Transverse colon (tissue), 4 donors: ENCODE results near the gene DNMBP. TPM values are rescaled to one million over a fixed set of nuclear protein-coding genes. Genes with fewer than 3 reads are reported as not detected.
A peak's percentile ranks its signal among the peaks of the same experiment; 100 is the strongest.

Source experiments
- DNase-seq: peaks from one replicate; pipeline ENCODE4 v3.0.0-alpha.2; 2019
- H3K27ac ChIP-seq, 4 donors: fragments of 200-600 bp; sonication (generic); 2 replicates each; pipeline ENCODE4 v1.5.1; 2016 to 2018; ENCODE audit warnings: inconsistent platforms in 4 of 4
- H3K27me3 ChIP-seq: fragments of 200-600 bp; sonication (generic); 2 replicates; pipeline ENCODE4 v1.5.1; 2017; ENCODE audit warnings: inconsistent platforms
- H3K36me3 ChIP-seq, 4 donors: fragments of 200-600 bp; sonication (generic); 2 replicates each; pipeline ENCODE4 v1.5.1; 2017 to 2019; ENCODE audit warnings: inconsistent platforms in 4 of 4
- H3K4me1 ChIP-seq, 4 donors: fragments of 200-600 bp; sonication (generic); 2 replicates each; pipeline ENCODE4 v1.5.1; 2017 to 2020; ENCODE audit warnings: inconsistent platforms in 4 of 4
- H3K4me3 ChIP-seq, 4 donors: fragments of 200-600 bp; sonication (generic); 1 replicate in 1 of 4; 2 replicates in 3 of 4; pipeline versions ENCODE4 v1.5.1 to v1.6.1; 2017 to 2019; ENCODE audit warnings: inconsistent platforms in 4 of 4
- H3K9me3 ChIP-seq, 2 donors: fragments of 200-600 bp; sonication (generic); 2 replicates each; pipeline ENCODE4 v1.5.1; 2017 to 2019; ENCODE audit warnings: inconsistent platforms in 2 of 2
- CTCF ChIP-seq, 5 experiments: fragments of 200-600 bp in 3 of 5; fragments of 450-650 bp in 2 of 5; sonication (generic) in 3 of 5; IDR thresholded peaks; 1 replicate in 2 of 5; 2 replicates in 3 of 5; pipeline ENCODE4 v1.5.1; 2016 to 2017; ENCODE audit warnings: antibody characterized with exemption in 5 of 5, inconsistent platforms in 3 of 5, mild to moderate bottlenecking in 2 of 5, moderate library complexity in 1 of 5
- EP300 ChIP-seq: sonication (generic); formaldehyde crosslinking; IDR thresholded peaks from one replicate; pipeline ENCODE4 v1.6.1; 2017; ENCODE audit warnings: antibody characterized with exemption, low read depth
- POLR2A ChIP-seq: fragments of 450-650 bp; IDR thresholded peaks from one replicate; pipeline ENCODE4 v1.6.1; 2016; ENCODE audit warnings: antibody characterized with exemption, mild to moderate bottlenecking, moderate library complexity
- POLR2AphosphoS5 ChIP-seq, 3 donors: sonication (generic); formaldehyde crosslinking; IDR thresholded peaks; one replicate each; pipeline ENCODE4 v1.6.1; 2016; ENCODE audit warnings: antibody characterized with exemption in 3 of 3
- WGBS, 2 donors: methylation state at CpG; one replicate each; pipeline ENCODE4 v1.1.5; 2018; ENCODE audit warnings: low coverage in 1 of 2; 5-methylcytosine and 5-hydroxymethylcytosine counted together
- in situ Hi-C, 4 donors: fragments of 200-750 bp; cut with MboI; loops; one replicate each; pipeline versions ENCODE4 v1.15.0 to v1.15.1; 2017; ENCODE audit warnings: low sequenced_read_pairs in 3 of 4, low pct_ligation_motif_present in 1 of 4, low pct_unique_long_range_greater_than_20kb in 1 of 4
- intact Hi-C: fragments of 100-400 bp; cut with DNase I; formaldehyde crosslinking; loops from one replicate; pipeline ENCODE4 v1.15.1; 2023; ENCODE audit warnings: low total_unique reads
- total RNA-seq, 4 donors: library from RNA; depleted of rRNA; stranded (reverse); fragments of >200 nt; gene quantifications; one replicate each; pipeline ENCODE4 v1.1.0, GENCODE V29; 2016

DNMBP gene
- total RNA-seq, 4 donors from 2014 or later, result 38.5 to 68.5 (median 48.0) TPM

GRCh38 chr10:99849536-99849935 is 160.2 kb downstream of the DNMBP start:
- Histone ChIP-seq H3K27me3 (no peaks in the 10 kb centered on the region), H3K36me3 (no peaks in the 10 kb centered on the region), H3K4me3 (no peak overlapping the region), H3K4me1 (peaks cover 3 to 23% (median 6%) of the 10 kb centered on the region in 4 donors), H3K27ac (no peak overlapping the region), H3K9me3 (no peaks in the 10 kb centered on the region)
- in situ Hi-C loops, result loop anchor here in 2 of 4 donors (5.0 kb wide), 1 partner anchor 198 kb away; no protein-coding TSS in a partner anchor
- TF ChIP-seq POLR2A (no peak), CTCF (IDR thresholded peaks at IDR 0.05) (no peak)
- WGBS, 2 donors, result 42 to 60% methylated on average over 1 to 2 of the region's 2 CpGs
- intact Hi-C loops, result no loop called here
- DNase-seq, result no peak

DNA sequence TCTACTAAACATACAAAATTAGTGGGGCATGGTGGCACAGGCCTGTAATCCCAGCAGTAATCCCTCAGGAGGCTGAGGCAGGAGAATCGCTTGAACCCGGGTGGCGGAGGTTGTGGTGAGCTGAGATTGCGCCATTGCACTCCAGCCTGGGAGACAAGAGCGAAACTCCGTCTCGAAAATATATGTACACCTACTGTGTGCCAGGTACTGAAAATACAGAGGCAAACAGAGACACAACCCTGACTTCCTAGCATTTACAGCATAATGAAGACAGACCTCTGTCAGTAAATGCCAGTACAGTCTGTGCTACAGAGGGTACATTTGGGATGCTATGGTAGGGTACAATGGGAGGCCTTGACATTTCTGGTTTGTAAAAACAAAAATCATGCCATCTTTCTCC is 160.7 kb downstream of the DNMBP start:
- H3K9me3 ChIP-seq, result no peaks in the 10 kb centered on the region
- H3K4me3 ChIP-seq, result no peak overlapping the region
- DNase-seq, result no peak
- in situ Hi-C loops, result loop anchor here in 2 of 4 donors (5.0 kb wide), 1 partner anchor 198 kb away; no protein-coding TSS in a partner anchor
- H3K27ac ChIP-seq, result no peak overlapping the region
- no peak for TF ChIP-seq EP300
- no peak for TF ChIP-seq CTCF (IDR thresholded peaks at IDR 0.05)
- TF ChIP-seq POLR2AphosphoS5 (IDR thresholded peaks at IDR 0.05), result no peak
- TF ChIP-seq POLR2A, result no peak
- no peaks in the 10 kb centered on the region for H3K27me3 ChIP-seq
- 93 to 100% methylated on average over 3 to 7 of the region's 7 CpGs for WGBS, 2 donors
- intact Hi-C loops, result no loop called here
- H3K36me3 ChIP-seq, result no peaks in the 10 kb centered on the region
- H3K4me1 ChIP-seq, result peaks cover 3 to 23% (median 6%) of the 10 kb centered on the region in 4 donors

- intact Hi-C loops, result loop anchor here (2.0 kb wide), 1 partner anchor 197 kb away; no protein-coding TSS in a partner anchor
- H3K36me3 ChIP-seq, result no peaks in the 10 kb centered on the region
- DNase-seq, result peak; percentile 79
- in situ Hi-C loops, result loop anchor here in 2 of 4 donors (5.0 kb wide), 1 partner anchor 201 kb away; no protein-coding TSS in a partner anchor
- H3K27ac ChIP-seq, result peak overlapping the region in 2 of 4 donors; percentile 18 to 29
- H3K4me3 ChIP-seq, result peak overlapping the region in 2 of 4 donors; percentile 7 to 33
- H3K9me3 ChIP-seq, result no peaks in the 10 kb centered on the region
- WGBS, 2 donors, result 0 to 8% methylated on average over 7 to 18 of the region's 18 CpGs
- TF ChIP-seq POLR2AphosphoS5 (IDR thresholded peaks at IDR 0.05) (no peak), CTCF (IDR thresholded peaks at IDR 0.05) (peak; percentile 93 to 95 (median 94))
- H3K27me3 ChIP-seq, result no peaks in the 10 kb centered on the region
- peaks cover 3 to 23% (median 6%) of the 10 kb centered on the region in 4 donors for H3K4me1 ChIP-seq
Observed at GRCh38 chr10:99845837-99846382, 163.8 kb downstream of the DNMBP start.

DNA sequence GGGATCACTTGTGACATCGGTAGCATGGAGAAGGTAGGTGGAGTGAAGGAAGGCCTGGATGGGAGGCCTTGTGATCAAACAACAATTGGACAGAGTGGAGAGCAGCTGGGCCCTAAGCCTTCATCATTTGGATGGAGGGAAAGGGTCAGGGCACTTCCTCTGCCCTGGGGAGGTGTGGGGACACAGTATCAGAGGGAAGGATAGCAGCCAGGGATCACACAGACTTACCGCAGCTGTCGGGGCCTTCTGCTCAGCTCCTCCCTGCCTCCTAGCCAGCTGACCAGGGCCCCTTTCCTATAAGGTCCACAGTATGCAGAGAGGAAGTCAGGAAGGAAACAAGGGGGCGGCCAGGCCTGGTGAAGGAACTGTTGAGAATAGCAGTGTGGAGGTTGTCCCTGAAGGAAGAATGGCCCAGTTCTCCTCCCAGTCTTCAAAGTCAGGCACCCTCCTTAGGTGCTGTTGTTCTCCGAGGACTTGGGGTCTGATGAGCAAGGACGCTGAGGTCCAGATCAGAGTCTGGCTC is 165.3 kb downstream of the DNMBP start:
- intact Hi-C loops (no loop called here), in situ Hi-C loops (no loop called here)

More for the DNA sequence above, 165.3 kb downstream of the DNMBP start:
- TF ChIP-seq POLR2AphosphoS5 (IDR thresholded peaks at IDR 0.05), result no peak
- no peak for TF ChIP-seq EP300
- DNase-seq, result no peak
- H3K27me3 ChIP-seq, result no peaks in the 10 kb centered on the region
- H3K27ac ChIP-seq, result no peak overlapping the region
- 86% methylated on average over 6 of the region's 6 CpGs; no CpG with 5 or more reads in 1 of the 2 donors for WGBS, 2 donors
- H3K4me3 ChIP-seq, result no peak overlapping the region
- H3K9me3 ChIP-seq, result no peaks in the 10 kb centered on the region
- H3K36me3 ChIP-seq, result no peaks in the 10 kb centered on the region
- H3K4me1 ChIP-seq, result peaks cover 3 to 14% (median 3%) of the 10 kb centered on the region in 4 donors
